ENCODE results near the gene PLXNA4.

The PLXNA4 gene

GRCh38 chr7:132383962-132384361 is 192.3 kb downstream of the PLXNA4 start:
- DNase-seq: no peak

GRCh38 chr7:132381742-132382472 is 194.4 kb downstream of the PLXNA4 start:
- DNase-seq: no peak

GRCh38 chr7:132380059-132380458 is 196.2 kb downstream of the PLXNA4 start:
- no peak for DNase-seq

- DNase-seq: no peak
Measured at GRCh38 chr7:132379292-132379691, 197.0 kb downstream of the PLXNA4 start.

GRCh38 chr7:132377703-132378584 is 198.3 kb downstream of the PLXNA4 start:
- no peak for DNase-seq

- no peak for DNase-seq
Measured at GRCh38 chr7:132377015-132377414, 199.3 kb downstream of the PLXNA4 start.

GRCh38 chr7:132376361-132377013 is 199.8 kb downstream of the PLXNA4 start:
- no peak for DNase-seq

- DNase-seq: no peak
Measured at GRCh38 chr7:132373879-132374278, 202.4 kb downstream of the PLXNA4 start.

GRCh38 chr7:132373041-132373440 is 203.2 kb downstream of the PLXNA4 start:
- no peak for DNase-seq

GRCh38 chr7:132371948-132372347 is 204.3 kb downstream of the PLXNA4 start:
- no peak for DNase-seq

GRCh38 chr7:132368246-132368900 is 207.9 kb downstream of the PLXNA4 start:
- DNase-seq: no peak

- DNase-seq: no peak
Measured at GRCh38 chr7:132367795-132368194, 208.5 kb downstream of the PLXNA4 start.

GRCh38 chr7:132367004-132367403 is 209.3 kb downstream of the PLXNA4 start:
- DNase-seq: no peak

- no peak for DNase-seq
Measured at GRCh38 chr7:132364226-132364625, 212.0 kb downstream of the PLXNA4 start.

GRCh38 chr7:132362059-132362458 is 214.2 kb downstream of the PLXNA4 start:
- no peak for DNase-seq

GRCh38 chr7:132361146-132361545 is 215.1 kb downstream of the PLXNA4 start:
- DNase-seq: no peak

GRCh38 chr7:132359743-132360142 is 216.5 kb downstream of the PLXNA4 start:
- no peak for DNase-seq

GRCh38 chr7:132355048-132355447 is 221.2 kb downstream of the PLXNA4 start:
- no peak for DNase-seq

GRCh38 chr7:132354527-132354926 is 221.7 kb downstream of the PLXNA4 start:
- no peak for DNase-seq

GRCh38 chr7:132353936-132354335 is 222.3 kb downstream of the PLXNA4 start:
- no peak for DNase-seq

GRCh38 chr7:132352800-132353199 is 223.5 kb downstream of the PLXNA4 start:
- no peak for DNase-seq

- no peak for DNase-seq
Measured at GRCh38 chr7:132351954-132352499, 224.2 kb downstream of the PLXNA4 start.

- no peak for DNase-seq
Measured at GRCh38 chr7:132350741-132351140, 225.5 kb downstream of the PLXNA4 start.

All from activated CD4-positive, alpha-beta T cell treated with anti-CD3 and anti-CD28 coated beads for 1 hour (primary cell).